Endothelial cell (in vitro differentiated cells): ENCODE results near the gene FBXL14. TPM values are rescaled to one million over a fixed set of nuclear protein-coding genes. Genes with fewer than 3 reads are reported as not detected.

ENCODE experiments used
- DNase-seq: peaks from one replicate; pipeline ENCODE4 v3.0.0; 2021; ENCODE audit warnings: low spot score
- H3K27ac Mint-ChIP-seq: one replicate; pipeline ENCODE4 v1.8.0; 2021; ENCODE audit warnings: mixed read lengths, inconsistent platforms; ENCODE audit not compliant: unreplicated experiment
- H3K27me3 Mint-ChIP-seq: one replicate; pipeline ENCODE4 v1.8.0; 2021; ENCODE audit warnings: mild to moderate bottlenecking, moderate library complexity, mixed read lengths, inconsistent platforms; ENCODE audit not compliant: unreplicated experiment
- H3K36me3 Mint-ChIP-seq: one replicate; pipeline ENCODE4 v1.8.0; 2021; ENCODE audit warnings: mild to moderate bottlenecking, low read depth, mixed read lengths, inconsistent platforms; ENCODE audit not compliant: unreplicated experiment
- H3K4me1 Mint-ChIP-seq: one replicate; pipeline ENCODE4 v1.8.0; 2021; ENCODE audit warnings: mild to moderate bottlenecking, mixed read lengths, inconsistent platforms; ENCODE audit not compliant: unreplicated experiment
- H3K4me3 Mint-ChIP-seq: one replicate; pipeline ENCODE4 v1.8.0; 2021; ENCODE audit warnings: mild to moderate bottlenecking, mixed read lengths, inconsistent platforms; ENCODE audit not compliant: unreplicated experiment
- H3K9me3 Mint-ChIP-seq: one replicate; pipeline ENCODE4 v1.8.0; 2021; ENCODE audit warnings: mixed read lengths, inconsistent platforms; ENCODE audit not compliant: unreplicated experiment
- total RNA-seq: library from RNA; stranded (reverse); fragmentation: NEBNext Ultra II Directional; extraction: Animal tissue kit (Norgen Biotek cat#: 25700); gene quantifications from one replicate; pipeline ENCODE4 v1.2.1, GENCODE V29; 2021; ENCODE audit not compliant: unreplicated experiment
- TF ChIP-seq, protein P1 (sequence below): fragments of 200-600 bp; sonication (generic); IDR thresholded peaks from one replicate; pipeline ENCODE4 v1.5.0; 2021; ENCODE audit warnings: antibody characterized with exemption; ENCODE audit not compliant: unreplicated experiment

FBXL14 gene
- total RNA-seq, 1 donor from 2014 or later: 14.7 TPM

DNA sequence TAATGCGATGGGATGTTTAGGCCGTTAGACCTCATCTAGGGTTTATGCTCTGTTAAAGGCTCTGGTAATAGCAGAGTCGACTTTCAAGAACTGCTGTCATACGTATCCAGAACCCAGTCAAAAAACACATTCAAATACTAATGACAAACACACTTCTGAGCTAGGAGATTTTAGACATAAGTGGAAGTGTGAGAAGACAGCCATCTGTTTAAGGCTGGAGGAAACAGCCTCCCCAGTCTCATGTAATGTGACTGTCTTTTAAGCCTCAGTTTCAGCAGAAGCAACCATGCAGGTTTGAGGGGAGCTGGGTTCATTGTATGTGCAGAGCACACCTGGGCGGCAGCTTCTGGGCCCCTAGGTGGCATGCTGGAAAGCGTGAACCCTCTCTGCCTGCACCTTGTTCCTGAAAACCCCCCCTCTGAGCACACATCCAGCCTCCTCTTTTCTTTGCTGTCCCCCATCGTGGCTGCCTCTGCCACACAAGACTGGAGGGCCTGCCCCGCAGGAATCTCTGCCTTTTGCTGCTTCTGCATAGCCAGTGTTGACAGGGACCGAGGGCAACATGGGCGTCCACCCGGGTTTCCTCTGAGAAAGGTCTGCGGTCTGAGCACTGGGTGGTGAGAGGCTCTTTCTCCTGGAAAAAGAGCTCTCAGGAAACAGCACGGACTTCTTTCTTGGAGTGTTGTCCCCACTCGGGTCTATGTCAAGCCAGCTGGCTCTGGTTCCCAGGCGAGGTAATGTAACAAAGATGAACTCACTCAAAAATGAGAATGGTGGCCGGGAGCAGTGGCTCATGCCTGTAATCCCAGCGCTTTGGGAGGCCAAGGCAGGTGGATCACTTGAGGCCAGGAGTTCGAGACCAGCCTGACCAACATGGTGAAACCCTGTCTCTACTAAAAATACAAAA, 46.2 kb upstream of the FBXL14 start:
- Mint-ChIP-seq H3K27ac (no peak overlapping the region), H3K9me3 (no peaks in the 10 kb centered on the region), H3K27me3 (peaks cover 5% of the 10 kb centered on the region), H3K4me3 (no peak overlapping the region), H3K4me1 (peaks cover 4% of the 10 kb centered on the region), H3K36me3 (peaks cover 3% of the 10 kb centered on the region)
- TF ChIP-seq, protein P1, sequence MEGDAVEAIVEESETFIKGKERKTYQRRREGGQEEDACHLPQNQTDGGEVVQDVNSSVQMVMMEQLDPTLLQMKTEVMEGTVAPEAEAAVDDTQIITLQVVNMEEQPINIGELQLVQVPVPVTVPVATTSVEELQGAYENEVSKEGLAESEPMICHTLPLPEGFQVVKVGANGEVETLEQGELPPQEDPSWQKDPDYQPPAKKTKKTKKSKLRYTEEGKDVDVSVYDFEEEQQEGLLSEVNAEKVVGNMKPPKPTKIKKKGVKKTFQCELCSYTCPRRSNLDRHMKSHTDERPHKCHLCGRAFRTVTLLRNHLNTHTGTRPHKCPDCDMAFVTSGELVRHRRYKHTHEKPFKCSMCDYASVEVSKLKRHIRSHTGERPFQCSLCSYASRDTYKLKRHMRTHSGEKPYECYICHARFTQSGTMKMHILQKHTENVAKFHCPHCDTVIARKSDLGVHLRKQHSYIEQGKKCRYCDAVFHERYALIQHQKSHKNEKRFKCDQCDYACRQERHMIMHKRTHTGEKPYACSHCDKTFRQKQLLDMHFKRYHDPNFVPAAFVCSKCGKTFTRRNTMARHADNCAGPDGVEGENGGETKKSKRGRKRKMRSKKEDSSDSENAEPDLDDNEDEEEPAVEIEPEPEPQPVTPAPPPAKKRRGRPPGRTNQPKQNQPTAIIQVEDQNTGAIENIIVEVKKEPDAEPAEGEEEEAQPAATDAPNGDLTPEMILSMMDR: no peak
- DNase-seq: no peak

DNA sequence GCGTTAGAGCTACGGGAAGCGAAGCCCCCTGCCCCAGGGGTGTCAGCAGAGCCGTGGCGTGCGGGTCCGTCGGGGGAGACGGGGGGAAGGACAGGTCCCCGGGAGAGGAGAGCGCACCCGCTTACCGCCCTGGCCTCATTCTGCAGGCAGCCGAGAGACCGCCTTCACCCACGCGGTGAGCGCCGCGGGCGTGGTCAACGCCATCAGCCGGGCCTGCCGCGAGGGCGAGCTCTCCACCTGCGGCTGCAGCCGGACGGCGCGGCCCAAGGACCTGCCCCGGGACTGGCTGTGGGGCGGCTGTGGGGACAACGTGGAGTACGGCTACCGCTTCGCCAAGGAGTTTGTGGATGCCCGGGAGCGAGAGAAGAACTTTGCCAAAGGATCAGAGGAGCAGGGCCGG, 45.2 kb upstream of the FBXL14 start:
- peaks cover 3% of the 10 kb centered on the region for H3K36me3 Mint-ChIP-seq
- peaks cover 5% of the 10 kb centered on the region for H3K27me3 Mint-ChIP-seq
- DNase-seq: no peak
- H3K27ac Mint-ChIP-seq: no peak overlapping the region
- H3K4me1 Mint-ChIP-seq: peaks cover 4% of the 10 kb centered on the region
- H3K9me3 Mint-ChIP-seq: no peaks in the 10 kb centered on the region
- TF ChIP-seq, protein P1: no peak
- H3K4me3 Mint-ChIP-seq: no peak overlapping the region

DNA sequence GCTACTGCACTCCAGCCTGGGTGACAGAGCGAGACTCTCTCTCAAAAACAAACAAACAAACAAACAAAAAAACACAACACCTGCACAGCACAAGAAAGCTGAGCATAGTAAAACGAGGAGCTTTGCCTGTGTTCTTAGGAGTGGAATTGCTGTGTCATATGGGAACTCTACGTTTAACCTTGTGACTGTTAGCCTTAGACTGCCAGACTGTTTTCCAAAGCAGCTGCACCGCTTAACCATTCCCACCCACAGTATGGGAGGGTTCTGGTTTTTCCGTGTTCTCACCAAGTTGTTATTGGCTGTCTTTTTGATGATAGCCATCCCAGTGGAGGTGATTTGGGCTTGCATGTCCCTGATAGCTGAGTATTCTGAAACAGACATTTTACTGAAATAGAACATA, 43.8 kb upstream of the FBXL14 start:
- Mint-ChIP-seq H3K4me1 (peaks cover 7% of the 10 kb centered on the region), H3K4me3 (no peak overlapping the region), H3K36me3 (peaks cover 3% of the 10 kb centered on the region), H3K27me3 (peaks cover 5% of the 10 kb centered on the region), H3K9me3 (no peaks in the 10 kb centered on the region), H3K27ac (no peak overlapping the region)
- no peak for DNase-seq
- TF ChIP-seq, protein P1: no peak

DNA sequence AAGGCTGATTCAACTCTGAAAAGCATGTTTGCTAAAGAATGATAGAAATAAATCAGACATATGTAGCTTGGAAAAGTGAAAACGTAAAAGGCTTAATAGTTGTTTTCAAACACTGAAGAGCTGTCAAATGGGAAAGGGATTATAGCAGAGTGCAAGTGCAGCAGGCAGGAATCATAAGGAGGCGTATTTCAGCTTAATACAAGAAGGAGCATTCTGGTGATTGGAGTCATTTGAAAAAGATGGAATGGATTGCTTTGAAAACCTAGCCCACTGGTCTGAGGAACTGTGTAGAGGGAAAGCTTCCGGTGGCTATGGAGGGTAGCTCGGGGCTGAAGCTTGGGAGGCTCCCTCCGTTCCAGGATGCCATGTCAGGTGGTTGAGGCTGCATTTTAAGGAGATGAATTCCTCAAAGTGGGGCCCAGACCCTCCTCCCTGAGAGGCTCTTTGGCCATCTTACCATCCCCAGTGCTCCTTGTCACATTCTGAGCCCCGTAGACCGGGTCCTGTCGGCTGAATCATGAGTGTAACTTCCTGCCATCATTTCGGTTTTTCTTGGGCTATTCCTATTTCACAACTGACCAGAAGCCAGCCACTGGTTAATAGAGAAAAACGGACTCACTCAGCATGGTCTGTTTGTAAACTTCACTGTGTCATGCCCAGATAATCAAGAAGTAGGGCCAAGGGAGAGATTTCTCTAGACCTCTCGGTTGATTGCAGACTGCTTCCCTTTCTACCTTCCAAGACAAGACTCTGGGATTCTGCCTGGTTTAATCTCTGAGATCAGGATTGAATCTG, 41.1 kb upstream of the FBXL14 start:
- Mint-ChIP-seq H3K4me1 (peaks cover 12% of the 10 kb centered on the region), H3K27me3 (peaks cover 13% of the 10 kb centered on the region), H3K4me3 (no peak overlapping the region), H3K36me3 (peaks cover 3% of the 10 kb centered on the region), H3K9me3 (no peaks in the 10 kb centered on the region), H3K27ac (no peak overlapping the region)
- TF ChIP-seq, protein P1: no peak
- no peak for DNase-seq
